Measurements from ENCODE around the gene BCL11B.

Gene BCL11B

DNA sequence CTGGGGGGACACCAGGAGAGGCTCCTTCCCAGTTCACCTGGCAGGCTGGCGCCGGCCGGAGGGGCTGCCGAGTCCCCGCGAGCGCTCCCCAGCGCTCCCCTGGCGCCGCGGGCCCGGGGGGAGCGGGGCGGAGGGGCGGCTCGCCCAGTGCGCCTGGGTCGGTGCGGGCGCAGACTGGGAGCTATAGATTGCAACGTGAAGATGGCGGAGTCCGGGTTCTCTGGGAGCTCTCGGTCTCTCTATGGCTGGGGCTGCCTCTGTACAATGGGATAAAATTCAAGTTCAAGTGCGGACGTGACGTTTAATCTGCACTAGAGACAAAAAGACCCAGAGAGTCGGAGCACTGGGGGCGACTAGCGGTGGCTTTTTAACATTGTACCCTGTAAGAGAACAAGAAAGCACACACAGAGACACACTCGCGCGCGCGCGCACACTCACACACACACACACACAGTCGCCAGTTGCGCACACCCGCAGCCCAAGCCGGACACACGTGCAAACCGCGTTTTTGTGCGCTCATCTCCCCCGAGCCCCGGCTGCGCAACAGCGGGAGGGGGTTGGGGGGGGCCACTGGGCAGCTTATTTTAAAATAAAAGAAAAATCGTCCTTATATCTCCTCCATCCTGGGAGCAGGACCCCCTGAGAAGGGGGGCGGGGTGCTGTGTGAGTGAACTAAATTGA, at the start of gene BCL11B:
Gene BCL11B (minus strand): TSS at position 247 of the 681 bp plus-strand sequence. CDS start 979 bp downstream, outside the sequence.
- peak; percentile 45 for DNase-seq (ENCODE audit: low spot score)

DNA sequence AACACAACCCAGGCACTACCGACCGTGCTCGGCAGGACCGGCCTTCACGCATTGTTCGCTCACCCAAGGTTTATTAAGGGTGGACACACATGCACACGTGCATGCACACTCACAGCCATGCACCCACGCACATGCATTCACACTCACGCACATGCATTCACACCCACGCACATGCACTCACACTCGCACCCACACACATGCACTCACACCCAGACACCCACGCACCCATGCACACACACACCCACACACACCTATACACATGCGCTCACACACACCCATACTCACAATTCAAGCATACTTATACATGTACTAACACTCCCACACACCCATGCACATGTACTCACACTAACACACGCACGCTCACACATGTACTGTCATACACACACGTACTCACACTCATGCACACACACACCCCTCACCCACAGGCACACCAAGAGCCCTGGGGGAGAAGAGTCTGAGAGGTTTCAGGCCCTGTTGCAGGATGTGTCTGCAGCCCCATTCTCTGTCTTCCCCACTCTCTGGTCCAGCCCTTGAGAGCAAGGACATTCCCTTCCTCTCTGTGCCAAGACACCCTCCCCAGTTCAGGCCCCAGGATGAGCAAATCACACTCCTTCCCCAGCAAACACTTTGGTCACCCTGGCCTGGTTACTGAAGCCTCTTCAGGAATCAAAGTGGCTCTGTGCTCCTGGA, 49.4 kb upstream of the BCL11B start:
- no peak for DNase-seq (ENCODE audit: low spot score)

DNA sequence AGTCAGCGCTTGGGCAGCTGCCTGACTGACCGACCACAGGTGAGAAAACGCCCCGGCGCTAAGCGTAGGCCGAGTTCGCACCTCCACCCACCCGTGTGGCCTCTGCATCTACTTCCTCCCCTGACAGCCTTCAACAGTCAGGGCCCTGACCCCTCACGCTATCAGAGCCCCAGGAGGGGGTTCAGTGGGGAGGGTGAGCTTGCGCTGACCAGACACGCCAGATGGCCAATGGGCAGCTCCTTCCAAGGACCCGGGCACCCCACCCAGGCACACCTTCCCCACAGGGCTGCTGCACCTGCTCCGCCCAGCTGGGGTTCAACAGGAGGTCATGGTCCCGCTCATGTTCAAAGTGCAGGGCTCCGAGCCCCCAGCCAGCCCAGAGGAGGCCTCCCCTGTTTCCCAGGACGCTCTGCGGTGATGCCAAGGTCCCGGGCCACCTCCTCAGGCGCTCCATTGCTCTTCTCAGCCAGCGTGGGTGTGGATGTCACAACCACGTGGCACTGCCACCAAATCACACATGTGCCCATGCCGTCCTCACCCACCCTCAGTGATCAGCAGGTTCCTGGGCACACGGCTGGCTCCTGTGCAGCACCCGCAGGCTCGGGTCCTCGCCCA, 48.7 kb upstream of the BCL11B start:
- no peak for DNase-seq (ENCODE audit: low spot score)

DNA sequence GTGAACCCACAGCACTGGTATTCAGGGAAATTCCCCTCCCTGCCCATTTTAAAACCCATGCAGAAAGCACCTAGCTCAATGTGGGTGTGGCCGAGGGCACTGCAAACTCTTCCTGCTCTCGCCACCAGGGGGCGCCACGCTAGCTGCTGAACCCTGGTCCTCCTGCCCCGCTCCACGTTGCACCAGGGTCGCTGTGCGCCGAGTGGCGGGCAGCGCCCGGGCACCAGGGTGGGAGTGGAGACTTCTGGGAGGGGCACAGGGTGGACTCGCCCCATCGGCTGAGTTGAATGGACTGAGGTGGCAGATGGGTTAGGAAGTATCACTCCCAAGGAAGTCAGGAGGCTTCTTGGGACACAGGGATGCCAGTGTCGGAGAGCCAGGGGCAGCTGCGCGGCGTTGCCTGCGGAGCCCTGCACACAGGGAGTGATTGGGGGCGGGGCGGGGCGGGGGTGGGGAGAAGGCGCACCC, 48.1 kb upstream of the BCL11B start:
- DNase-seq (ENCODE audit: low spot score): peak; percentile 91

DNA sequence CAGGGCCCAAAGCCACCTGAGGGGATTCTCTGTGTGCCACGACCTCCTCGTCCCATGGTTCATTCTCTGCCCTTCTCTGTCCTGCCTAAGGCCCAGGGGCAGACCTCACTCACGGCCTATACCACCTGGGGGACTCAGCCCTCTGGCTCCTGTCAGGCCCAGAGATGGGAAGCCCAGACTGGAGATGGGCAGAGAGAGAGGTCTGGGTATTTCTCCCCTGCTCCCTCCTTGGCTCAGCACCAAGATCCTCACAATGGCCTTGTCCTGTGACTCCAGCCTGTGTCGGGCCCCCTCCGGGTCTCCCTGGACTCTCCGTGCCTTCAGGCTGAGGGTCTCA, 46.9 kb upstream of the BCL11B start:
- no peak for DNase-seq (ENCODE audit: low spot score)

DNA sequence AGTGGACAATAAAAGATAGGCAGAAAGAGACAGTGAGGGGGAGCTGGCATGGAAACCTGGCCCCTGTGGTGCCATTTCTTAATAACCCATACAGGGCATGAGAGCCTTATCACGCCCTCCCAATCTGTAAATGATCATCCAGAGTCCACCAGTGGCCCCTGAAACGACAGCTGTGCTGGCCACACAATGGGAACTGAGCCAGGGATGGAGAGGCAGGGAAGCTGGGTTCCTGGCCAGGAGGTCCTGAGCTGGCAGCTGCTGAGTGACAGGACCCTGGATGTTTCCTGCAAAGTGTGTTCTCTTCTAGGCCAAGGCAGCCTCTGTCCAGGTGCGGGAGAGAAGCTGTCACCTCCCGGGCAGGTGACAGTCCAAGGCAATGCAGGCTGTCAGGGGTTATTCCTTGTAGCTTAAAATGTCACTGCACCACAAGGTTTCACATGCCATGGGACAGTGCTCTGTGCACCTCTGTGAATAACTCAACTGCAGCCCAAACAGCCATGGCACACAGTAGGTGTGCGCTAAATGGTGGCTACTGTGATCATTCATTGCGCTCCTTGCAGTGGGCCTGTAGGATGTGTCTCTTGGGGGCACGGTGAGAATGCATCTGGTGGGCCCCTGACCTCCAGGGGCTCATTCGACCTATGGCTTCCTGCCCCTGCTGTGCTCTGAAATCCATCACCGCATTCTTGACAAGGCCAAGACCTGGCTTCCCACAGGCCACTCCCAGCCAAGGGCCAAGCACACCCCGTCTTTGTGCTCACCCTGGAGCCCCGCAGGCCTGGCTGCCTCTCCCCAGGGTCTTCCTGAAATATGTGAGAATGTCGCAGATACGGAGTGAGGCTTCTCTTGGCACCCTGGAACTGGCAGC, 46.3 kb upstream of the BCL11B start:
- no peak for DNase-seq (ENCODE audit: low spot score)

DNA sequence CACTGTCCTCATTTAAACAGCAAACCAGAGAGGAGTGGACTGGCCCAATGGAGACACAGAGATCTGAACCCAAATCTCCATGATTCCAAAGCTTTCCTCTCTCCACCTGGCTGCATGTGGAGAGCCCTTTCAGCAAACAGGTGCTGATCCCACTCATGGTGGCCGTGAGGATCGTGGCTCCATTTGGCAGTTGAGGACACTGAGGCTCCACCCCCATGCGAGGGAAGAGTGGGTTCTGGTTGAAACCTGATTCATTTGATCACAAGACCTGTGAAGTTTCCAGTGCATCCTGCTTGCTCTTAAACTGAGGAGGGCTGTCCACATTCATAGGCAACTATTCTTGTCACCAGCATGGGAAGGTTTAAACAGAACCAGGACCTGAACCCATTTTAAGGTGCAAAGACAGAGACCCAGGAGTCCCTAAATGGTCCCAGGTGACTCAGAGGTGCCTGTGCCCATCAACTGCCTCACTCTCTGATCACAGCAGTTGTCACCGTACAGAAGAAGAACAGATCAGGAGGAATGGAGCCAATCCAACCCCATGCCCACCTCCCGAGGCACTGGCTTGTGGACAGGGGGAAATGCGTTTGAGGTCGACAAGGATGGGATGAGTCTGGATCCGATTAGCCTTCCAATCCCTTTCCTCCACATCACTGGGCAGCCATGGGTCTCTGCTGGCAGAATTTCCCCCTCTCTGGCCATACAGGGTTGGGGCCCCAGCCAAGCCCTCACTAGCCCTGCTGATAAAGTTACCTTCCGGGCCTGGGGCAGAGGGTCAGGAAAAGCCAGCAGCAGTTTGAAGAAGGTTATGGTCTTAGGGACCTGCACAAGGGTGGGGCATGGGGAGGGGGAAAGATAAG, 45.5 kb upstream of the BCL11B start:
- DNase-seq (ENCODE audit: low spot score): no peak

DNA sequence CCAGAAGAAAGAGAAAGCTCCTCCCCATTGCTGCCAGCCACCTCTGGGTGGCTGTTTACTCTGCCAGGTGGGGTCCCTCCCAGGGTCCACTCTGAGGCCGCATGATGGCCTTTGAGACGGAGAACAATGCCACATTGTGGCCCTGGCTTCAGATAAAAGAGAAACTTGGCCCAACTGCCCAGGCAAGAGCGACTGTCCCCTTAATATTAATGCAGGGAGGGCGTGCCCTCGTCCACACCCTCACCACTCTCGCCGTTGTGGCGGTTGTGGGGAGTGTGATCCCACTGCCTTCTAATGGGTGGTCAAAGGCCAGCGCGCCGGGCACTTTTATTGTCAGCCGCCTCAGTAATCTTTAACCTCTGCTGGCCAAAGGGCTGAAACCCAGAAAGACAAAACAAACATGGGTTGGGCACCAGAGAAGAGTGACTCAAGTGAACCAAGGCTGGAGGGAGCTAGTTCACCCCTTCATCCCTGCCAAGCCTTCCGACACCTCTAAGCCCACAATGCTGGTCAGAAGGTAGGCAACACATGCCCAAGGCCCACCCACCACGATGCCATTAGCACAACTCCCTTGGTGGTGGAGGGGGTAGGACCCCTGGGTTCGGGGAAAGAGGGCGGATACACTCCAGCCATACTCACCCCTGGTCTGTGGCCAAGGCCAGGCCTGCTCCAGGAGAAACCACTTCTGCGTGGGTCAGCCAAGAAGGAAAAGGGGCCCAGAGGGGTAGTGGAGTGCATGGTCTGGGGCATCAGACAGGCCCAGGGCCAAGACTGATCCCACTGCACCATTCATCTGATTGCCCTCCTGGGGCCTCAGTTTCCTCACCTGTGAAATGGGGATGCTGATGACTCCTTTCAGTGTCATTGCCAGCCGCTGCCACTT, 44.5 kb upstream of the BCL11B start:
- no peak for DNase-seq (ENCODE audit: low spot score)

DNA sequence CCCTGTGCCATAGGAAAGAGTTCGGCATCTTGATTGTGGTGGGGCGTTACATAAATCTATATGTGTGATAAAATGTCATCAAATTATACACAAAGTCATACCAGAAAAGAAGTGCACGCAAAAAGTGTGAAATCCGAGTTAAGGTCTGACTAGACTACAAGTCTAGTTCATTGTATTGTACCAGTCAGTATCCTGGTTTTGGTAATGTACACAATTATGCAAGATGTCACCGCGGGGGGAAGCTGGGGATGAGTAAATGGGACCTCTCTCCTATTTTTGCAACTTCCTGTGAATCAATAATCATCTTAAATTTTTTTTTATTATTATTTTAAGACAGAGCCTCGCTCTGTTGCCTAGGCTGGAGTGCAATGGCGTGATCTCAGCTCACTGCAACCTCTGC, 43.2 kb upstream of the BCL11B start:
- DNase-seq (ENCODE audit: low spot score): no peak

DNA sequence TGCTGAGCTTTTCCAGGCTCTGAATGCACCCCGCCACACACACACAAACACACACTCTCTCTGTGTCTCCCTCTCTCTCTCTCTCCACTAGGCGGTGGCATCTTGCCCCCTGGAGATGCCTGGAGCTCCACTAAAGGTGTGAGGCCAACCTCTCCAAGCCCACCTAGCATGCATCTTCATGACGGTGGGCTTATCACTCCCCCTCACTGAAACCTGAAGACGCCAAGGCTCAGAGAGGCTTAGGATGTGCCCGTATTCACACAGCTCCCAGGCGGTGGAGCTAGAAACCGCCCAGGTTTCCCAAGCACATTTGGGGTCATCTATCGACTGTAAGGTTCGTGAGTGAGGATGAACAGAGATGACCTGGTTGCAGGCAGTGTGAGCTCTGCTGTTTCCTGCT, 42.6 kb upstream of the BCL11B start:
- DNase-seq (ENCODE audit: low spot score): peak; percentile 8

DNA sequence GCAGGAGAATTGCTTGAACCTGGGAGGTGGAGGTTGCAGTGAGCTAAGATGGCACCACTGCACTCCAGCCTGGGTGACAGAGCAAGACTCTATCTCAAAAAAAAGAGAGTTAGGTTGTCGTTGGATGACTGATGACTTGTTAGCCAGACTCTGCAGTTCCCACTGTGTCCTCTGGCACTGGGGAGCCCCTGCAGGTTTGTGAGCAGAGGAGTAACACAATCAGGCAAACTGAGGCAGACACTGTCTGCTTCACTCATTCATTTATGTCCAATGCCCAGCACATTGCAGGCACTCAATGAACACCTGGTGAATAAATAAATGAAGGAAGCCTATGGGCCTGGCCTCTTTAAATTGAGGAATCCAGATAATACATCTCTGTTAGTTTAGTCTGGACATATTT, 41.2 kb upstream of the BCL11B start:
- DNase-seq (ENCODE audit: low spot score): no peak

DNA sequence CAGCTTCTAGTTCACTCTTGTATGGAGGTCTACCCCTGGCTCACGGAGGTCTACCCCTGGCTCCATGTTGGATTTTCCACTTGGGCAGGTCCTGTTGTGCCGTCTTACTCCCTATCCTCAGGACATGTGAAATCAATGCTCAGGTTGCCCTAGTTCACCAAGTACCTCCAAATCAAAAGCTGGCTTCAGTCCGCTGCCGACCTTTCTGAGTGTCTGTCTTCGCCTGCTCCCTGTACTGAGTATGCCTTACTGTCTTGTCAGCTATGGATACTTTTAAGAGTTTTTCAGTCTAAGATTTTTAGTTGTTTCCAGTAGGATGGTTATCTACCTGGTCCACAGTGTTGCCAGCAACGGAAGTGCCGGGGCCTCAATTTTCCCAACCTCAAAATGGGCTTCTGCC, 40.1 kb upstream of the BCL11B start:
- DNase-seq (ENCODE audit: low spot score): no peak

DNA sequence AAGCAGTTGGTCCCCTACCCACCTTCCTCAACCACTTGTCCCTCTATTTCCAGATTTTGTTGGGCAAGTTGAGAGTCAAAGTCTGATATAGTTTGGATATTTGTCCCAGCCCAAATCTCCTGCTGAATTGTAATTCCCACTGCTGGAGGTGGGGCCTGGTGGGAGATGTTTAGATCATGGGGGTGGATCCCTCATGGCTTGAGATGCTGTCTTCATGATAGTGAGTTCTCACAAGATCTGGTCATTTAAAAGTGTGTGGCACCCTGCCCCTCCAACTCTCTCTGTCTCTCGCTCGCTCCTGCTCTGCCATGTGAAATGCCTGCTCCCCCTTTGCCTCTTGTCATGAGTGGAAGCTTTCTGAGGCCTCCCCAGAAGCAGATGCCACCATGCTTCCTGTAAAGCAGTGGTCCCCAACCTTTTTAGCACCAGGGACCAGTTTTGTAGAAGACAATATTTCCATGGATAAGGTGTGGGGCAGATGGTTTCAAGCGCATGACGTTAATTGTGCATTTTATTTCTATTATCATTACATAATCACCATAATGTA, 37.3 kb upstream of the BCL11B start:
- no peak for DNase-seq (ENCODE audit: low spot score)

DNA sequence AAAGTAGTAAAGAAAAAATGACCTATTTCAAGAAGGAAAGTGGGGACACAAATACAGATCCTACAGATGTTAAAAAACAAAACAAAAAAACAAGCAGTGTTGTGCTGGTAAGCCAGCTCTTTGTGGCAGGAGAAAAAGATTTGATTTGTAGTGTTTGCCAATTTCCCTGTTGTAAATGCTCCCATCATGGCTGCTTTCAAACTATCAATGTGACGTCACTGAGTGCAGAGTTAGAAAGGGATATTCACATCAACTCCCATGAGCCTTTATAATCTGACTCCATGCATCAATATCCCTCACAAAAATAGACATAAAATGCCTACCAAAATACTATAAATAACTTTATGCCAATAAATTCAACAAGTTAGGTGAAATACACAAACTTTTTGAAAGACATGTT, 32.2 kb upstream of the BCL11B start:
- DNase-seq (ENCODE audit: low spot score): no peak

DNA sequence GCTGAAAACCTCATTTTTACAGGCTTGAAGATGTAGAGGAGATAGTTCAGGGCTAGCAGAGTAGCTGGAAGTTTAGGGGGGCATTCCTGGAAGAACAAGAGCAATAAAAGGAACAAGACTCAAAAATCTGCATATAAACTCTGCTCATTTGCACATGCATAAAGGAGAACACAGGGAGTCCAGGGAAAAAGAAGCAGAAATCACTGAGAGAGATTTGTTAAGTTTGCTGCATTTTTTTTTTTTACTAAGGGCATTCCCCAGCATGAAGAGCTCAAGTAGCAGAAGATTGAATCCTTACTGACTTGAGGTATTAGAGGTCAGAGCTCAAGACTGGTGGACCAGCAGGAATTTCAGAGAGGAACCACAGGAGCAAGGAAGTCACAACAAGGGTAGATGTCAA, 28.2 kb upstream of the BCL11B start:
- DNase-seq (ENCODE audit: low spot score): no peak

DNA sequence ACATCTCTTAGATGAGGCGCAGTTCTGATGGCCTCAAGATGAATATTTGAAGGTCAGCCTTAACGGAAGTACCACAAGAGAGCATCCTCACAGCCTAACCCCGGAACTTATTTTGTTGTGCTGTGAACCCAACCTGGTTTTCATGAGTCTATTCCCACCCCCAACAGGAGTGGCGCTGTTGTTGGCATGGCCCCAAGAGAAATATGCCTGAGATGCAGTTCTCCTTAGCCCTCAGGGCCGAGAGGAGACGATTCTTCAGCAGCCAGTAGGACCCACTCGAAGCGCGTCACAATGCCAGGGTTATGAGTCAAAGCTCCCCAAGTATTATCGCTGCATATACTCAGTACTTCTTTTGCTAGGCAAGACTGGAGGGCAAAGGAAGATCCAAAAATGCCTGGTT, 24.5 kb upstream of the BCL11B start:
- DNase-seq (ENCODE audit: low spot score): no peak

DNA sequence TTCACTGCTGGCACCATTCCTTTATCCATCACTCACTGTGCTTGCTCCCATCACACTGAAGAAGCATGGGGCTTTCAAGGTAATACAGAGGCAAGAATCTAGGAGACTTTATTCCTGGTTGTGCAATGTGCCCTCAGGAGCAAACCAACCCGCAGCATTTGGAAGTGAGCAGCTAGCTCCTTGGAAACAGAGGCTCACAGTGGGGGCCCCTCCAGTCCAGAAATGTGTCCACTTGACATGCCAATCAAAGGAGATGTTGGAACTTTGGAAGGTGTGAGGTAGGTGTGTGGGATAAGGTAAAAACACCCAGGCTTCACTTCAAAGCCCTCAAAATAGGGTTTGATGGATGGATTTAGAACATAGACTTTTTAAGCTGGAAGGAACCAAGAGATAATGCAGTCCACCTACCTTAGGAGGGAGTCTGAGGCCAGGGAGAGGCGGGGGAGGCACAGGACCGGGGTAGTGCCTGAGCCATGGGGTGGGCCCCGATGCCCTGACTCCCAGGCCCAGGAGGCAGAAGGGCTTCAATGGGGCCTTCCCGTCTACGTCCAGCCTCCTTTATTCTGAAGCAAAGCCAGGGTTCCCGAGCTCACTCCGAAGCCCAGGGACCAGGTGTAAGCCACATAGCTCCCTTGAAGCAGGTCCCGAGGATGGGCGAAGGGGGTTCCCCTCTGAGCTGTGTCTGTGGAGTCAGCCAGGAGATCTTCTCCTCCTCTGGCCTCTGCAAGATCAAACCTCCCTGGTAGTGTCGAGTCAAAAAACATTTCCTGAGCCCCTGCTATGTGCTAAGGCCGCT, 17.6 kb upstream of the BCL11B start:
- DNase-seq (ENCODE audit: low spot score): no peak

DNA sequence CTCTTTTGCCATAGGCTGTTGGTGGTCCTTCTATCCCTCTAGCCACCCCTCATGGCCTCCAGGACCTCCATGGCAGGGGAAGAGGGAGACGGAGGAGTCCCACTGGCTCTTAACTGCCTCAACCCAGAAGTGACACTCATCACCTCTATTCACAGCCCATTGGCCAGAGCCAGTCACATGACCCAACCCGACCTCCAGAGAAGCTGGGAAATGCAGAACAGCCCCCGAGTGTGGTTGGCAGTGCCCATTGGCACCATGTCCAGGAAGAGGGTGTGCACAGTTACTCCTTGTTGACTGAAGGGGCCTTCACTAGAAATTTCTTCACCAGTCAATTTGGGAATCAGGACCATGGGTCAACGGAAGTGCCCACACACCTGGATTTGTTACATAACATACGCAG, 17.0 kb upstream of the BCL11B start:
- no peak for DNase-seq (ENCODE audit: low spot score)

DNA sequence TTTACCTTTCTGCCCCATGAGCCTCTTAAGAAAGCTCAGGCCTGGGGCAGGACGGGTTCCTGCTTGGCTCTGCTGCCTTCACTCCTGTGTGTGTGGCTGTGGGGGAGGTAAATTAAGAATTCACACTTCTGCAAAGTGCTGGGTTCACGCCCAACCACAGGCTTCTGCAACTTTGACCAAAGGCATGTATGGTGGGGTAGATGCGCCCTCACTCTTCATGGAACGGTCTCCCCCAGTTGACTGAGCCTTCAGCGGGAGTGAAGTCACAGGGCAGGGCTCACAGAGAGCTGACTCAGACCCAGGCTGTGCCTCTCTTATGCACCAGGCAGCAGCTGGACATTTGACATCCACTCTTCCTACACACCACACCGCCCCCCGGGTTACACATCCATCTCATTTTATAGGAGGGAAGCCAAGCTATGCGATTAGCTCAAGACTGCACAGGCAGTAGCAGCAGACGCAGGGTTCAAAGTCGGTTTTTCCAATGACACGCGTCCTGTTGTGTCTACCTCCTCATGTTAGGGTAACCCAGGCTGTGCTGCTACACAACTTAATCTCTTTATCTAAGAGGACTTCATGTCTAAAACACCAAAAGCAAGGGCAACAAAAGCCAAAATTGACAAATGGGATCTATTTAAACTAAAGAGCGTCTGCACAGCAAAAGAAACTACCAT, 15.4 kb upstream of the BCL11B start:
- DNase-seq (ENCODE audit: low spot score): no peak

Data from iPS-NIHi11 (cell line).